Fibroblast of lung (primary cell): Measurements from ENCODE around the gene MYO1H. TPM values are rescaled to one million over a fixed set of nuclear protein-coding genes. Genes with fewer than 3 reads are reported as not detected.

Source experiments
- DNase-seq, 2 donors: peaks; one replicate each; pipeline versions ENCODE4 v3.0.0 to v3.0.0-alpha.2; 2010; ENCODE audit warnings: low read depth in 2 of 2
- H2AFZ ChIP-seq: 2 replicates; pipeline ENCODE4 v1.5.1; 2012; ENCODE audit warnings: low read length, control low read depth, inconsistent platforms
- H3K27ac ChIP-seq: 2 replicates; pipeline ENCODE4 v1.5.1; 2011; ENCODE audit warnings: low read length, control low read depth; ENCODE audit not compliant: insufficient read depth
- H3K27me3 ChIP-seq: 2 replicates; pipeline ENCODE4 v1.5.1; 2011; ENCODE audit warnings: mild to moderate bottlenecking, low read length; ENCODE audit not compliant: control insufficient read depth, insufficient read depth
- H3K36me3 ChIP-seq: 2 replicates; pipeline ENCODE4 v1.5.1; 2011; ENCODE audit warnings: low read length; ENCODE audit not compliant: control insufficient read depth, insufficient read depth
- H3K4me1 ChIP-seq: 2 replicates; pipeline ENCODE4 v1.5.1; 2011; ENCODE audit warnings: low read length; ENCODE audit not compliant: control insufficient read depth, insufficient read depth; ENCODE audit errors: extremely low read depth
- H3K4me2 ChIP-seq: 2 replicates; pipeline ENCODE4 v1.5.1; 2011; ENCODE audit warnings: low read length, control low read depth; ENCODE audit not compliant: insufficient read depth; ENCODE audit errors: extremely low read depth
- H3K4me3 ChIP-seq, 4 experiments: fragments of 200-600 bp in 1 of 4; sonication (generic) in 1 of 4; replicated peaks in 1 of 4; 2 replicates each; pipeline ENCODE4 v1.5.1; 2011 to 2016; ENCODE audit warnings: low read length in 4 of 4, low read depth in 3 of 4, mild to moderate bottlenecking in 3 of 4, control low read depth in 2 of 4, inconsistent platforms in 1 of 4, mixed read lengths in 1 of 4; ENCODE audit not compliant: insufficient read depth in 1 of 4; ENCODE audit errors: control extremely low read depth in 1 of 4
- H3K79me2 ChIP-seq: 2 replicates; pipeline ENCODE4 v1.5.1; 2012; ENCODE audit warnings: mild to moderate bottlenecking, low read length, inconsistent platforms; ENCODE audit not compliant: control insufficient read depth, insufficient read depth
- H3K9ac ChIP-seq: 2 replicates; pipeline ENCODE4 v1.5.1; 2011; ENCODE audit warnings: mild to moderate bottlenecking, low read length, control low read depth; ENCODE audit not compliant: insufficient read depth
- H3K9me3 ChIP-seq: 2 replicates; pipeline ENCODE4 v1.5.1; 2012; ENCODE audit warnings: low read depth, low read length; ENCODE audit not compliant: control insufficient read depth, insufficient read depth
- H4K20me1 ChIP-seq: 2 replicates; pipeline ENCODE4 v1.5.1; 2011; ENCODE audit warnings: low read length; ENCODE audit not compliant: control insufficient read depth, insufficient read depth; ENCODE audit errors: extremely low read depth
- CTCF ChIP-seq, 2 donors: IDR thresholded peaks in 1 of 2; conservative IDR thresholded peaks in 1 of 2; 1 replicate in 1 of 2; 2 replicates in 1 of 2; pipeline ENCODE4 v1.5.1; 2011 to 2012; ENCODE audit warnings: low read length in 2 of 2, control low read depth in 1 of 2, inconsistent platforms in 1 of 2, low read depth in 1 of 2, mild to moderate bottlenecking in 1 of 2
- EZH2 ChIP-seq: IDR thresholded peaks from 2 replicates; pipeline ENCODE4 v1.5.1; 2012; ENCODE audit warnings: low read length, control low read depth, mild to moderate bottlenecking; ENCODE audit errors: missing control alignments
- polyA plus RNA-seq, 2 donors: library from polyadenylated mRNA; depleted of rRNA in 1 of 2; stranded (reverse) in 1 of 2; unstranded in 1 of 2; fragments of >200 nt; gene quantifications; 2 replicates each; pipeline ENCODE4 v1.2.1, GENCODE V29; 2011 to 2012; ENCODE audit warnings: missing spikeins in 1 of 2
- total RNA-seq: library from RNA; depleted of rRNA; stranded (reverse); fragments of >200 nt; gene quantifications from 2 replicates; pipeline ENCODE4 v1.2.1, GENCODE V29; 2014

The MYO1H gene
- total and polyA plus RNA-seq, 2 donors (not counting 1 experiment from before 2014, with no cell fraction given) = 0.07 TPM; not detected in 1

DNA sequence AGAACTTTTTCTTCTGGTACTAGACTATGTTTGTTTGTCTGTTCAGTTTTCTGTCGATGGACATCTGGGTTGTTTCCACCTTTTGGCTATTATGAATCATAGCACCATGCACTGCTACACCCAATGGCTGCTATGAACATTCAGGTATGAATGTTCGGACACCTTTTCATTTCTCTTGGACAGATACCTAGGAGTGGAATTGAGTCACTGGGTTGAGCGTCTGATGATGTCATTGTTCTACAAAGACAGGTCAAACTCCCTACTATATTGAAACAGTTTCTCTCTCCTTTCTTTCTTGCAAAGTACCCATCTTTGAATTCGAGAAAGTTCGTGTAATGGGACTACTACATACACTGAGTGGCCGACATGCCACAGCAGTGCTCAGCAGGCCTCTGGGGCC, 84.7 kb downstream of the MYO1H start:
- no peak for DNase-seq
- H3K4me2 ChIP-seq = no peak overlapping the region
- H4K20me1 ChIP-seq = no peaks in the 10 kb centered on the region
- no peak overlapping the region for H3K9ac ChIP-seq
- H3K27me3 ChIP-seq = no peaks in the 10 kb centered on the region
- H3K9me3 ChIP-seq = no peaks in the 10 kb centered on the region
- no peak overlapping the region for H3K27ac ChIP-seq
- no peaks in the 10 kb centered on the region for H3K79me2 ChIP-seq
- no peak overlapping the region for H2AFZ ChIP-seq
- no peaks in the 10 kb centered on the region for H3K4me1 ChIP-seq
- H3K4me3 ChIP-seq = no peak overlapping the region
- H3K36me3 ChIP-seq = no peaks in the 10 kb centered on the region
- TF ChIP-seq EZH2 (no peak), CTCF (conservative IDR thresholded peaks at IDR 0.05 in 1 of 2, IDR thresholded peaks at IDR 0.05 in 1 of 2; ENCODE audit: low read depth in 1 of 2, low read length in 2 of 2) (no peak)

- peak; percentile 74 to 83 for DNase-seq
- no peak overlapping the region for H2AFZ ChIP-seq
- H3K9me3 ChIP-seq = no peaks in the 10 kb centered on the region
- H3K27ac ChIP-seq = no peak overlapping the region
- no peak for TF ChIP-seq EZH2
- peak; percentile 80 to 98 for TF ChIP-seq CTCF (conservative IDR thresholded peaks at IDR 0.05 in 1 of 2, IDR thresholded peaks at IDR 0.05 in 1 of 2; ENCODE audit: low read depth in 1 of 2, low read length in 2 of 2)
- no peaks in the 10 kb centered on the region for H3K4me1 ChIP-seq
- no peaks in the 10 kb centered on the region for H4K20me1 ChIP-seq
- H3K79me2 ChIP-seq = no peaks in the 10 kb centered on the region
- H3K4me2 ChIP-seq = no peak overlapping the region
- no peaks in the 10 kb centered on the region for H3K27me3 ChIP-seq
- H3K4me3 ChIP-seq = no peak overlapping the region
- no peak overlapping the region for H3K9ac ChIP-seq
- H3K36me3 ChIP-seq = no peaks in the 10 kb centered on the region
Measured at GRCh38 chr12:109432842-109433304, 85.2 kb downstream of the MYO1H start.

DNA sequence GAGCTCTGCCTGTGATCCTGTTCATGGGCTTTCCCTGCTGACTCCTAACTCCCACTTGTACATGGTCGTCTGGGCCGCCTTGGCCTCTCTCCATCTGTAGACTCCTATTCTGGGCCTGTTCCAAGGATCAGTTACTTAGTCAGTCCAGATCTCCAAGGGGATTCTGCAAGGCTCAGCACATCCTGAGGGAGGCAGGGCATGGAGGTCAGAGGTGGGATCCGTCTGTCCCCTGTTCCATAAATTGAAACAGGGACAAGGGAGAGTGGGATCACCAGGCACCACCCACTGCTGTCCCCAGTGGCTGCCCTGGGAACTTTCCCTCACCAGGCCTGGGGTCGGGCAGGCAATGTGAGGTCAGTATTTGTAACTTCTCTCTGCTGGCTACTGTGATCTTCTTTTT, 85.9 kb downstream of the MYO1H start:
- Histone ChIP-seq H3K27ac (no peak overlapping the region), H3K79me2 (no peaks in the 10 kb centered on the region), H3K4me2 (no peak overlapping the region), H2AFZ (no peak overlapping the region), H3K9ac (no peak overlapping the region), H3K4me1 (no peaks in the 10 kb centered on the region), H3K27me3 (no peaks in the 10 kb centered on the region), H4K20me1 (no peaks in the 10 kb centered on the region), H3K9me3 (no peaks in the 10 kb centered on the region), H3K4me3 (no peak overlapping the region), H3K36me3 (no peaks in the 10 kb centered on the region)
- TF ChIP-seq EZH2 (no peak), CTCF (conservative IDR thresholded peaks at IDR 0.05 in 1 of 2, IDR thresholded peaks at IDR 0.05 in 1 of 2; ENCODE audit: low read depth in 1 of 2, low read length in 2 of 2) (peak in 1 of 2 donors; percentile 23)
- DNase-seq = no peak
